Forelimb muscle (tissue), 1 donor: Measurements from ENCODE around the gene DNMT3A. TPM values are rescaled to one million over a fixed set of nuclear protein-coding genes. Genes with fewer than 3 reads are reported as not detected.

Experiments
- DNase-seq: peaks from one replicate; pipeline ENCODE4 v3.0.0-alpha.2; 2013; ENCODE audit warnings: low read depth
- polyA plus RNA-seq: library from polyadenylated mRNA; unstranded; fragments of 120-200 nt; gene quantifications from one replicate; pipeline ENCODE4 v1.2.1, GENCODE V29; 2013; ENCODE audit not compliant: insufficient read length

DNMT3A gene
- polyA plus RNA-seq, 1 donor, result 52.6 TPM

GRCh38 chr2:25347205-25347815 is 5.6 kb upstream of the DNMT3A start:
- no peak for DNase-seq

GRCh38 chr2:25343187-25343825 is 1.6 kb upstream of the DNMT3A start:
- DNase-seq, result no peak

- DNase-seq, result no peak
These were observed 854 bp upstream of the DNMT3A start for GRCh38 chr2:25342372-25343186.

- DNase-seq, result no peak
These were observed 556 bp downstream of the DNMT3A start for GRCh38 chr2:25341011-25341727.

- DNase-seq, result no peak
These were observed 1.4 kb downstream of the DNMT3A start for GRCh38 chr2:25340181-25340921.

- DNase-seq, result no peak
These were observed 1.9 kb downstream of the DNMT3A start for GRCh38 chr2:25339791-25340180.

- DNase-seq, result no peak
These were observed 2.5 kb downstream of the DNMT3A start for GRCh38 chr2:25339211-25339674.

- no peak for DNase-seq
These were observed 3.3 kb downstream of the DNMT3A start for GRCh38 chr2:25338401-25338800.

GRCh38 chr2:25337891-25338290 is 3.8 kb downstream of the DNMT3A start:
- no peak for DNase-seq

- no peak for DNase-seq
These were observed 4.4 kb downstream of the DNMT3A start for GRCh38 chr2:25337276-25337675.

GRCh38 chr2:25336383-25336841 is 5.3 kb downstream of the DNMT3A start:
- DNase-seq, result no peak

GRCh38 chr2:25335971-25336370 is 5.8 kb downstream of the DNMT3A start:
- no peak for DNase-seq

- no peak for DNase-seq
These were observed 6.5 kb downstream of the DNMT3A start for GRCh38 chr2:25335204-25335603.

- DNase-seq, result no peak
These were observed 7.2 kb downstream of the DNMT3A start for GRCh38 chr2:25334482-25334881.

GRCh38 chr2:25333981-25334380 is 7.7 kb downstream of the DNMT3A start:
- no peak for DNase-seq

GRCh38 chr2:25332571-25332970 is 9.2 kb downstream of the DNMT3A start:
- DNase-seq, result no peak

- no peak for DNase-seq
These were observed 9.9 kb downstream of the DNMT3A start for GRCh38 chr2:25331686-25332365.

- DNase-seq, result no peak
These were observed 10.8 kb downstream of the DNMT3A start for GRCh38 chr2:25330937-25331336.

GRCh38 chr2:25330273-25330672 is 11.5 kb downstream of the DNMT3A start:
- no peak for DNase-seq
